Upper lobe of left lung (tissue), 4 donors: Measurements from ENCODE around the gene CNTNAP2.

Experiments
- EP300 ChIP-seq, 4 donors: sonication (generic); formaldehyde crosslinking; IDR thresholded peaks; one replicate each; pipeline ENCODE4 v1.5.1; 2017; ENCODE audit warnings: antibody characterized with exemption in 4 of 4, control low read depth in 2 of 4
- POLR2A ChIP-seq, 4 donors: fragments of 450-650 bp; IDR thresholded peaks; one replicate each; pipeline ENCODE4 v1.5.1; 2016 to 2017; ENCODE audit warnings: antibody characterized with exemption in 4 of 4, mild to moderate bottlenecking in 2 of 4
- TF ChIP-seq, protein P1 (sequence below), 6 experiments: fragments of 450-650 bp in 4 of 6; fragments of 200-600 bp in 2 of 6; sonication (generic) in 2 of 6; IDR thresholded peaks; one replicate each; pipeline ENCODE4 v1.5.1; 2016 to 2019; ENCODE audit warnings: antibody characterized with exemption in 6 of 6

DNA sequence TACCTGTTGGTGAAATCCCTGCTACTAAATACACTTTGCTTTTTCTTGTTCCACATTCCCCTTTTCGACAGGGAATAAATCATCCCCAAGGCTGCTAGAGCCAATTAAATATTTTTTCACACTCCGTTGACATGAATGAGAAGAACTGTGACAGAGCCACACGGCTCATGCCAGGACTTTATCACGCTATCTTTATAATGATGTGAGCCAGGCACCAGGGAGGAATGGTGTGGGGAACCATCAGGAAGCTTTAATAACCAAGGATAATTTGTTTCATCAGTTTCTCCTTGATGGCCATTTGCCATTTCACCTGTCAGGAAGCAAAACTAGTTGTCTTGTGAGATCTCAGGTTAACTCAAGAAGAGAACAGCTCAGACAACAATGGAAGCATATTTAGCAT lies 2280.9 kb downstream of the CNTNAP2 start:
- TF ChIP-seq, protein P1, sequence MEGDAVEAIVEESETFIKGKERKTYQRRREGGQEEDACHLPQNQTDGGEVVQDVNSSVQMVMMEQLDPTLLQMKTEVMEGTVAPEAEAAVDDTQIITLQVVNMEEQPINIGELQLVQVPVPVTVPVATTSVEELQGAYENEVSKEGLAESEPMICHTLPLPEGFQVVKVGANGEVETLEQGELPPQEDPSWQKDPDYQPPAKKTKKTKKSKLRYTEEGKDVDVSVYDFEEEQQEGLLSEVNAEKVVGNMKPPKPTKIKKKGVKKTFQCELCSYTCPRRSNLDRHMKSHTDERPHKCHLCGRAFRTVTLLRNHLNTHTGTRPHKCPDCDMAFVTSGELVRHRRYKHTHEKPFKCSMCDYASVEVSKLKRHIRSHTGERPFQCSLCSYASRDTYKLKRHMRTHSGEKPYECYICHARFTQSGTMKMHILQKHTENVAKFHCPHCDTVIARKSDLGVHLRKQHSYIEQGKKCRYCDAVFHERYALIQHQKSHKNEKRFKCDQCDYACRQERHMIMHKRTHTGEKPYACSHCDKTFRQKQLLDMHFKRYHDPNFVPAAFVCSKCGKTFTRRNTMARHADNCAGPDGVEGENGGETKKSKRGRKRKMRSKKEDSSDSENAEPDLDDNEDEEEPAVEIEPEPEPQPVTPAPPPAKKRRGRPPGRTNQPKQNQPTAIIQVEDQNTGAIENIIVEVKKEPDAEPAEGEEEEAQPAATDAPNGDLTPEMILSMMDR (IDR thresholded peaks at IDR 0.05) = no peak
- TF ChIP-seq POLR2A (IDR thresholded peaks at IDR 0.05) (no peak), EP300 (IDR thresholded peaks at IDR 0.05) (no peak)
